GM12864 (cell line): ENCODE measurements around the gene DPF1.

Source experiments
- DNase-seq: peaks from one replicate; pipeline ENCODE4 v3.0.0-alpha.2; 2011; ENCODE audit warnings: low read depth
- H3K4me3 ChIP-seq: 2 replicates; pipeline ENCODE4 v1.5.1; 2011; ENCODE audit warnings: mild to moderate bottlenecking, low read depth, low read length, control low read depth
- TF ChIP-seq, protein P1 (sequence below): IDR thresholded peaks from 2 replicates; pipeline ENCODE4 v1.5.1; 2011; ENCODE audit warnings: low read depth, mild to moderate bottlenecking, moderate library complexity, low read length, control low read depth, inconsistent platforms; ENCODE audit errors: missing control alignments

The DPF1 gene

DNA sequence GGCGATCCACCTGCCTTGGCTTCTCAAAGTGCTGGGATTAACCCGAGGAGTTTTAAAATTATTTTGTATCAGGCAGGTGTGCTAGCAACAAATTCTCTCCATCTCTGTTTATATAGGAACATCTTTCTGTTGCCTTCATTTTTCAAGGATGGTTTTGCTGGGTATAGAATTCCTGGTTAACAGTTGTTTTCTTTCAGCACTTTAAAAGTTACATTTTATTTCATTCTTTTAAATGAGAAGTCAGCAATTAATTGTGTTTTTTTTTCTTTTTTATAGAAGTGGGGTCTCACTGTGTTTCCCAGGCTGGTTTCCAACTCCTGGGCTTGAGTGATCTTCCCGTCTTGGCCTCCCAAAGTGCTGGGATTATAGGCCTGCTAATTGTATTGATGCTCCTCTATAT is 44.0 kb downstream of the DPF1 start:
- no peak for DNase-seq
- TF ChIP-seq, protein P1, sequence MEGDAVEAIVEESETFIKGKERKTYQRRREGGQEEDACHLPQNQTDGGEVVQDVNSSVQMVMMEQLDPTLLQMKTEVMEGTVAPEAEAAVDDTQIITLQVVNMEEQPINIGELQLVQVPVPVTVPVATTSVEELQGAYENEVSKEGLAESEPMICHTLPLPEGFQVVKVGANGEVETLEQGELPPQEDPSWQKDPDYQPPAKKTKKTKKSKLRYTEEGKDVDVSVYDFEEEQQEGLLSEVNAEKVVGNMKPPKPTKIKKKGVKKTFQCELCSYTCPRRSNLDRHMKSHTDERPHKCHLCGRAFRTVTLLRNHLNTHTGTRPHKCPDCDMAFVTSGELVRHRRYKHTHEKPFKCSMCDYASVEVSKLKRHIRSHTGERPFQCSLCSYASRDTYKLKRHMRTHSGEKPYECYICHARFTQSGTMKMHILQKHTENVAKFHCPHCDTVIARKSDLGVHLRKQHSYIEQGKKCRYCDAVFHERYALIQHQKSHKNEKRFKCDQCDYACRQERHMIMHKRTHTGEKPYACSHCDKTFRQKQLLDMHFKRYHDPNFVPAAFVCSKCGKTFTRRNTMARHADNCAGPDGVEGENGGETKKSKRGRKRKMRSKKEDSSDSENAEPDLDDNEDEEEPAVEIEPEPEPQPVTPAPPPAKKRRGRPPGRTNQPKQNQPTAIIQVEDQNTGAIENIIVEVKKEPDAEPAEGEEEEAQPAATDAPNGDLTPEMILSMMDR = no peak
- no peak overlapping the region for H3K4me3 ChIP-seq

GRCh38 chr19:38175422-38175821 is 48.6 kb downstream of the DPF1 start:
- H3K4me3 ChIP-seq = no peak overlapping the region
- DNase-seq = no peak
- TF ChIP-seq, protein P1 = no peak

DNA sequence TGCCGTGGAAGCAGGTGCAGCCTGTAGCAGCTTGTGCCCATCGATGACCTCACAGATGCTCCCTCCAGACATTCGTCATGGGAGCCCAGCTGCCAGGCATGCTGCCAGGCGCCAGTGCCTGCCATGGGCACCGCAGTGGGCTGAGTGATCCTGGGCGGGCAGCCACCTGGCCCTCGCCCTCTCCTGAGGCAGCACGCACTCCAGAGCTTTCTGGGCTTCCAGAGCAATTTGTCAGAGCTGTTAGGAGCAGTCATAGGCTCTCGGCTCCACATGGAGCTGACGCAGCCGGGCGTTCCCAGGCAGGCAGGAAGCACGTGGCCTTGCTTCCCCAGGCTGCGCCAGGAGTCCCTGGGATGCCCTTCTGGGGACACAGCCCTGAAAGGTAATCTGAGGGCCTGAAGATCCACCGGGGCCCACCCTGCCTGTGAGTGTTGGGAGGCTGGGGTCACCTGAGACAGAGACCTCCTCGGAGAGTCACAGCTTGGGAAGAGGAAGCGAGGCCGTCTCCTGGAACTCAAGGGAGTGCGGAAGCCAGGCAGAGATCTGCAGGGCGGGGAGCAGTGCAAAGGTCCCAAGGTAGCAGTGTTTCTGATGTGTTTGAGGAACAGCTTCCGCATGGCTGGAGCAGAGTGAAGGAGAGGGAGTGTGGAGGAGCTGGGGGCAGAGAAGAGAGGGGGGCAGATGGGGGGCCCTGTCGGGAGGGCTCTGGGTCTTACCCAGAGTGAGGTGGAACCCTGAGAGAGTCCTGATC is 50.6 kb downstream of the DPF1 start:
- no peak overlapping the region for H3K4me3 ChIP-seq
- TF ChIP-seq, protein P1 = no peak
- DNase-seq = no peak

DNA sequence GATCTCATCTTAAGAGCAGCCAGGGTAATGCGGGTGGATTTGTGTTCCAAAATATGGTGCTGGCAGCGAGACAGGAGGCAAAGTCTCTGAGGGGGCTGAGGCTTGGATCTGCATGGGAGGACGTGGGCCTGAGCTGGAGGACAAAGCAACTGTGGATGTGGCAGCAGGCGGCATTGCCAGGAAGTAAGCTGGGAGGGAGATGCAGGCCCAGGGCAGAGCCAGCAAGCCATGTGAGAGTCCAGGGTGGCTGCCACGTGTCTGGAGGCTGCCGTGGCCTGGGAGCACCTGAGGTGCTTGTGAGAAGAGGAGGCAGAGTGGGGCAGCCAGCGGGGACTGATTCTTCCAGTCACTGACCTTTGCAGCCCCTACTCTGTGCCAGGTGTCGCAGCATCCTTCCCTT is 52.0 kb downstream of the DPF1 start:
- no peak overlapping the region for H3K4me3 ChIP-seq
- TF ChIP-seq, protein P1 = no peak
- DNase-seq = no peak

DNA sequence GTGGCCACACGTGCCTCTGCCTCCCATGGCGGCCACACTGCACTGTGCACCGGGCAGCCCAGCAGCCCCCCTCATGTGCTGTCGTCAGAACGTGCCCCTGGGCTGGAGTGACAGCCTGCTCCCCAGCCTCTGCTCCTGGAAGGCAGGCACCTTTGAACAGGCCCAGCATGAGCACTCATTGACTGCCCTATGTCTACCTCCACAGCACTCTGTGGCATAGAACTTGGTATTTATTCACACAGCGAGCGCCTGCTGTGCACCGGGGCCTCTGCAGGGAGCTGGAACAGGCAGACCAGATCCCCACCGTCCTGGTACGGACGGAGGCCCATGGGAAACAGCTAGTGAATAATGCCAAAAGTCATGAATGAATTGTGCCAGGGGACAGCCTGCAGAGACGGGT is 53.7 kb downstream of the DPF1 start:
- no peak overlapping the region for H3K4me3 ChIP-seq
- TF ChIP-seq, protein P1 = no peak
- DNase-seq = no peak

DNA sequence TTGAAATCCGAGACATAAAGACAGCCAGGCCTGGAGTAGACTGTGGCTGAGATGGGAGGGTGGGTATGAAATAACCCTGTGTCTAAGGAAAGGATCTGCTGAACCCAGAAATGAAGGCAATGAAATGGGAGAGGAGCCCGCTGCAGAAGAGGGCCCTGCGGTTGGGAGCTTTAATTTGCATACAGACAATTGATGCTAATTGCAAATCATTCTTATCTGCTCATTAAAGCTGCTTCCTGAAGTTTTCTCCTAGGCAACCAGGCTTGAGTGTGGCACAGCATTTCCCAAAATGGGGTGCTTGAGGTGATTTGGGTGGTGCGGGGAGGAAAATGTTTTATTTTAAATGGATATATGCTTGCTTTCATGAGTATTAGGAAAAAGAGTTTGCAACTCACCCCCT is 55.4 kb downstream of the DPF1 start:
- TF ChIP-seq, protein P1 = no peak
- DNase-seq = no peak
- H3K4me3 ChIP-seq = no peak overlapping the region

DNA sequence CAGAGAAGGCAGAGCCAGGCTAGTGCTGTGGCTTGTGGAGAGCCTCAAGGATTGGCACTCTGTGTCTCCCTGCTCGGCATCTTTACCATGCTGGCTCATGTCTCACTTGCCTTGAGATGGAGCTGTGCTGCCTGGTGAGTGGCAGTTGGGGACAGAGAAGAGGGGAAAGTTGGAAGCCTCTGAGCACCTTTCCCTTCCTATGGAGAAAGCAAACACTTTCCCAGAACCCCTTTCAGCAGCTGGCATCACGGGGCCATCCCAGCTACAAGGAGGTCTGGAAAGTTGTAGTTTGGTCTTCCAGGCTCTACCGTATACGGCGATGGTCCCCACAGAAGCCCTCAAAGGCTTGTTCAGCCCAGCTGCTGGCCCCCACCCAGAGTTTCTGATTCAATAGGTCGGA is 58.7 kb downstream of the DPF1 start:
- TF ChIP-seq, protein P1 = no peak
- DNase-seq = no peak
- H3K4me3 ChIP-seq = no peak overlapping the region
